ENCODE data around the gene ZBTB7A. TPM values are rescaled to one million over a fixed set of nuclear protein-coding genes. Genes with fewer than 3 reads are reported as not detected.

ZBTB7A gene
- total RNA-seq = 26.1 TPM

GRCh38 chr19:4066682-4067395 is at the start of gene ZBTB7A:
TSS of gene ZBTB7A (minus strand) at chr19:4066899. CDS start at chr19:4055232, 11,667 bp downstream.
- DNase-seq = peak; percentile 87

GRCh38 chr19:4115818-4116385 is 49.2 kb upstream of the ZBTB7A start:
- no peak for DNase-seq

GRCh38 chr19:4115050-4115817 is 48.5 kb upstream of the ZBTB7A start:
- peak; percentile 26 for DNase-seq

- DNase-seq = no peak
Measured at GRCh38 chr19:4114181-4114580, 47.5 kb upstream of the ZBTB7A start.

GRCh38 chr19:4113398-4114088 is 46.8 kb upstream of the ZBTB7A start:
- DNase-seq = no peak

GRCh38 chr19:4112367-4112766 is 45.7 kb upstream of the ZBTB7A start:
- DNase-seq = no peak

GRCh38 chr19:4109626-4109945 is 42.9 kb upstream of the ZBTB7A start:
- DNase-seq = no peak

GRCh38 chr19:4108767-4109625 is 42.3 kb upstream of the ZBTB7A start:
- DNase-seq = no peak

GRCh38 chr19:4103080-4103433 is 36.4 kb upstream of the ZBTB7A start:
- no peak for DNase-seq

- no peak for DNase-seq
Measured at GRCh38 chr19:4102339-4103079, 35.8 kb upstream of the ZBTB7A start.

GRCh38 chr19:4101496-4101770 is 34.7 kb upstream of the ZBTB7A start:
- DNase-seq = no peak

GRCh38 chr19:4100647-4101495 is 34.2 kb upstream of the ZBTB7A start:
- DNase-seq = no peak

- peak; percentile 12 for DNase-seq
Measured at GRCh38 chr19:4099041-4099764, 32.5 kb upstream of the ZBTB7A start.

- no peak for DNase-seq
Measured at GRCh38 chr19:4098493-4098892, 31.8 kb upstream of the ZBTB7A start.

GRCh38 chr19:4097501-4097900 is 30.8 kb upstream of the ZBTB7A start:
- DNase-seq = no peak

- DNase-seq = no peak
Measured at GRCh38 chr19:4096049-4096892, 29.6 kb upstream of the ZBTB7A start.

- no peak for DNase-seq
Measured at GRCh38 chr19:4095488-4095844, 28.8 kb upstream of the ZBTB7A start.

- no peak for DNase-seq
Measured at GRCh38 chr19:4094761-4095487, 28.2 kb upstream of the ZBTB7A start.
